Adrenal gland (tissue), 19 donors: ENCODE data around the gene CYB561A3. TPM values are rescaled to one million over a fixed set of nuclear protein-coding genes. Genes with fewer than 3 reads are reported as not detected.

Source experiments
- DNase-seq, 7 donors: peaks; one replicate each; pipeline ENCODE4 v3.0.0-alpha.2; 2019 to 2020
- H3K27ac ChIP-seq, 5 donors: fragments of 200-600 bp; sonication (generic) in 4 of 5; 1 replicate in 3 of 5; 2 replicates in 2 of 5; pipeline versions ENCODE4 v1.5.1 to v1.8.0; 2016 to 2020; ENCODE audit warnings: mild to moderate bottlenecking in 1 of 5
- H3K27me3 ChIP-seq: fragments of 200-600 bp; 2 replicates; pipeline ENCODE4 v1.8.0; 2021
- H3K36me3 ChIP-seq, 2 donors: fragments of 200-600 bp; replicated peaks in 1 of 2; 1 replicate in 1 of 2; 2 replicates in 1 of 2; pipeline versions ENCODE4 v1.5.1 to v1.8.0; 2018 to 2022
- H3K4me1 ChIP-seq, 2 donors: fragments of 200-600 bp; replicated peaks in 1 of 2; 1 replicate in 1 of 2; 2 replicates in 1 of 2; pipeline versions ENCODE4 v1.5.1 to v1.8.0; 2018 to 2021
- H3K4me3 ChIP-seq, 4 donors: fragments of 200-600 bp; sonication (generic) in 3 of 4; one replicate each; pipeline ENCODE4 v1.5.1; 2016 to 2018
- H3K9me3 ChIP-seq, 3 donors: fragments of 200-600 bp; sonication (generic) in 1 of 3; replicated peaks in 1 of 3; 1 replicate in 2 of 3; 2 replicates in 1 of 3; pipeline versions ENCODE4 v1.5.1 to v1.8.0; 2016 to 2021
- POLR2A ChIP-seq, 2 donors: fragments of 450-650 bp; IDR thresholded peaks; one replicate each; pipeline ENCODE4 v1.6.1; 2017; ENCODE audit warnings: antibody characterized with exemption in 2 of 2, mild to moderate bottlenecking in 2 of 2, moderate library complexity in 1 of 2
- WGBS, 4 donors: extraction: QIAGEN DNeasy Blood & Tissue Kit in 2 of 4; methylation state at CpG; one replicate each; pipeline versions ENCODE4 v1.1.5 to v1.1.7; 2013 to 2017; 5-methylcytosine and 5-hydroxymethylcytosine counted together
- intact Hi-C, 2 donors: fragments of 100-400 bp; cut with DNase I; formaldehyde crosslinking; loops; one replicate each; pipeline versions ENCODE4 v1.14.1 to v1.15.0; 2022 to 2023
- long read RNA-seq, 10 donors: library from polyadenylated mRNA in 3 of 10; unstranded in 2 of 10; stranded (forward) in 1 of 10; transcript quantifications; one replicate each; pipeline ENCODE4 v2.0.0 and lab custom pipeline, GENCODE V29; 2021 to 2026
- polyA plus RNA-seq, 3 donors: library from polyadenylated mRNA; stranded (reverse); fragments of 200-250 nt in 2 of 3; fragments of 350-450 nt in 1 of 3; fragmentation: Illumina TruSeq in 1 of 3; extraction: RNeasy Lipid Tissue Mini Kit (QIAGEN cat#74804) in 1 of 3; gene quantifications; one replicate each; pipeline ENCODE4 v1.2.3, GENCODE V29; 2013 to 2014
- total RNA-seq, 9 donors: library from RNA; depleted of rRNA in 4 of 9; stranded (reverse); fragments of >200 nt in 4 of 9; fragments of 120-200 nt in 1 of 9; fragmentation: NEBNext Ultra II Directional in 1 of 9; extraction: Animal tissue kit (Norgen Biotek cat#: 25700) in 1 of 9; gene quantifications; one replicate each; pipeline versions ENCODE4 v1.1.0 to v1.2.4, GENCODE V29; 2013 to 2023
- TF ChIP-seq, protein P1 (sequence below), 6 experiments: fragments of 450-650 bp in 4 of 6; fragments of 200-600 bp in 2 of 6; sonication (generic) in 1 of 6; IDR thresholded peaks; 1 replicate in 5 of 6; 2 replicates in 1 of 6; pipeline versions ENCODE4 v1.5.1 to v1.8.0; 2016 to 2021; ENCODE audit warnings: antibody characterized with exemption in 6 of 6, mild to moderate bottlenecking in 2 of 6, moderate library complexity in 1 of 6
- donor health status: healthy with polysubstance abuse.
- donor health status: Bipolar disorder and iron deficiency.
- donor health status: DM: yes; HTN: yes; CAD: no.
- donor health status: DM: no; HTN: no; CAD: no.
- donor health status: DM: no; HTN: no; CAD: no.
- donor health status: DM: yes; HTN: yes; CAD: no.

Gene CYB561A3
- total RNA-seq (1,000 to 10,000 TPM in 3 of 9 donors, 100 to 1,000 TPM in 5, 10 to 100 TPM in 1; 46.1 to 1,306 (median 775) TPM), polyA plus RNA-seq (100 to 1,000 TPM; 108 to 299 (median 284) TPM)
- long read RNA-seq, donor 1, transcript CYB561A3-201 (7 exons, 3,061 nt): major isoform, 27 of 34 reads
- long read RNA-seq, donor 1, partial matches to known transcripts: 0 of 34 reads
- long read RNA-seq, donor 1, other reads (novel, unspliced or antisense): 0 of 34 reads
- long read RNA-seq, donor 2, transcript CYB561A3-201 (7 exons, 3,061 nt): major isoform, 20 of 24 reads
- long read RNA-seq, donor 2, partial matches to known transcripts: 0 of 24 reads
- long read RNA-seq, donor 2, other reads (novel, unspliced or antisense): 0 of 24 reads
- long read RNA-seq, donor 3, transcript CYB561A3-201 (7 exons, 3,061 nt): major isoform, 28 of 244 reads
- long read RNA-seq, donor 3, partial matches to known transcripts: 209 of 244 reads
- long read RNA-seq, donor 3, other reads (novel, unspliced or antisense): 5 of 244 reads
- long read RNA-seq, donor 4, transcript CYB561A3-203 (7 exons, 1,803 nt): minor isoform, 16 of 1,059 reads
- long read RNA-seq, donor 4, transcript CYB561A3-201 (7 exons, 3,061 nt): major isoform, 866 of 1,059 reads
- long read RNA-seq, donor 4, partial matches to known transcripts: 107 of 1,059 reads
- long read RNA-seq, donor 4, other reads (novel, unspliced or antisense): 64 of 1,059 reads
- long read RNA-seq, donor 5, transcript CYB561A3-202 (8 exons, 3,205 nt): minor isoform, 22 of 4,475 reads
- long read RNA-seq, donor 5, transcript CYB561A3-201 (7 exons, 3,061 nt): major isoform, 3,867 of 4,475 reads
- long read RNA-seq, donor 5, transcript CYB561A3-203 (7 exons, 1,803 nt): minor isoform, 56 of 4,475 reads
- long read RNA-seq, donor 5, transcript CYB561A3-208 (6 exons, 1,094 nt): minor isoform, 7 of 4,475 reads
- long read RNA-seq, donor 5, partial matches to known transcripts: 182 of 4,475 reads
- long read RNA-seq, donor 5, other reads (novel, unspliced or antisense): 335 of 4,475 reads
- long read RNA-seq, donor 6, transcript CYB561A3-203 (7 exons, 1,803 nt): minor isoform, 7 of 407 reads
- long read RNA-seq, donor 6, transcript CYB561A3-201 (7 exons, 3,061 nt): major isoform, 304 of 407 reads
- long read RNA-seq, donor 6, partial matches to known transcripts: 41 of 407 reads
- long read RNA-seq, donor 6, other reads (novel, unspliced or antisense): 55 of 407 reads
- long read RNA-seq, donor 7, transcript CYB561A3-201 (7 exons, 3,061 nt): major isoform, 8 of 9 reads
- long read RNA-seq, donor 7, partial matches to known transcripts: 0 of 9 reads
- long read RNA-seq, donor 7, other reads (novel, unspliced or antisense): 0 of 9 reads
- long read RNA-seq, donor 8, transcript CYB561A3-201 (7 exons, 3,061 nt): major isoform, 19 of 41 reads
- long read RNA-seq, donor 8, partial matches to known transcripts: 6 of 41 reads
- long read RNA-seq, donor 8, other reads (novel, unspliced or antisense): 12 of 41 reads
- long read RNA-seq, donor 9, transcript CYB561A3-201 (7 exons, 3,061 nt): major isoform, 37 of 39 reads
- long read RNA-seq, donor 9, partial matches to known transcripts: 0 of 39 reads
- long read RNA-seq, donor 9, other reads (novel, unspliced or antisense): 0 of 39 reads
- long read RNA-seq, donor 10, transcript CYB561A3-201 (7 exons, 3,061 nt): major isoform, 22 of 58 reads
- long read RNA-seq, donor 10, partial matches to known transcripts: 12 of 58 reads
- long read RNA-seq, donor 10, other reads (novel, unspliced or antisense): 22 of 58 reads

- peaks cover 52 to 75% of the 10 kb centered on the region in 2 donors for H3K4me1 ChIP-seq
- intact Hi-C loops: no loop called here
- H3K4me3 ChIP-seq: peak within 1 kb of the TSS; percentile 26 to 80 (median 58)
- no peaks in the 10 kb centered on the region for H3K27me3 ChIP-seq
- no peaks in the 10 kb centered on the region for H3K9me3 ChIP-seq
- peaks cover 0 to 28% of the 10 kb centered on the region in 2 donors for H3K36me3 ChIP-seq
- TF ChIP-seq, protein P1, sequence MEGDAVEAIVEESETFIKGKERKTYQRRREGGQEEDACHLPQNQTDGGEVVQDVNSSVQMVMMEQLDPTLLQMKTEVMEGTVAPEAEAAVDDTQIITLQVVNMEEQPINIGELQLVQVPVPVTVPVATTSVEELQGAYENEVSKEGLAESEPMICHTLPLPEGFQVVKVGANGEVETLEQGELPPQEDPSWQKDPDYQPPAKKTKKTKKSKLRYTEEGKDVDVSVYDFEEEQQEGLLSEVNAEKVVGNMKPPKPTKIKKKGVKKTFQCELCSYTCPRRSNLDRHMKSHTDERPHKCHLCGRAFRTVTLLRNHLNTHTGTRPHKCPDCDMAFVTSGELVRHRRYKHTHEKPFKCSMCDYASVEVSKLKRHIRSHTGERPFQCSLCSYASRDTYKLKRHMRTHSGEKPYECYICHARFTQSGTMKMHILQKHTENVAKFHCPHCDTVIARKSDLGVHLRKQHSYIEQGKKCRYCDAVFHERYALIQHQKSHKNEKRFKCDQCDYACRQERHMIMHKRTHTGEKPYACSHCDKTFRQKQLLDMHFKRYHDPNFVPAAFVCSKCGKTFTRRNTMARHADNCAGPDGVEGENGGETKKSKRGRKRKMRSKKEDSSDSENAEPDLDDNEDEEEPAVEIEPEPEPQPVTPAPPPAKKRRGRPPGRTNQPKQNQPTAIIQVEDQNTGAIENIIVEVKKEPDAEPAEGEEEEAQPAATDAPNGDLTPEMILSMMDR (IDR thresholded peaks at IDR 0.05): no peak
- TF ChIP-seq POLR2A (IDR thresholded peaks at IDR 0.05): peak; percentile 97
- 0 to 1% (median 0%) methylated on average over 2 to 63 of the region's 63 CpGs for WGBS, 4 donors
- peak within 1 kb of the TSS; percentile 80 to 98 (median 97) for H3K27ac ChIP-seq
- DNase-seq: peak; percentile 91 to 96 (median 94)
These were observed at the start of gene CYB561A3, which contains the start of gene TMEM138 for GRCh38 chr11:61361741-61362541. Gene CYB561A3 (minus strand): TSS chr11:61361882. CDS start chr11:61356713, 5,169 bp downstream. Gene TMEM138 (plus strand): TSS chr11:61362374. CDS start chr11:61364391, 2,017 bp downstream.

DNA sequence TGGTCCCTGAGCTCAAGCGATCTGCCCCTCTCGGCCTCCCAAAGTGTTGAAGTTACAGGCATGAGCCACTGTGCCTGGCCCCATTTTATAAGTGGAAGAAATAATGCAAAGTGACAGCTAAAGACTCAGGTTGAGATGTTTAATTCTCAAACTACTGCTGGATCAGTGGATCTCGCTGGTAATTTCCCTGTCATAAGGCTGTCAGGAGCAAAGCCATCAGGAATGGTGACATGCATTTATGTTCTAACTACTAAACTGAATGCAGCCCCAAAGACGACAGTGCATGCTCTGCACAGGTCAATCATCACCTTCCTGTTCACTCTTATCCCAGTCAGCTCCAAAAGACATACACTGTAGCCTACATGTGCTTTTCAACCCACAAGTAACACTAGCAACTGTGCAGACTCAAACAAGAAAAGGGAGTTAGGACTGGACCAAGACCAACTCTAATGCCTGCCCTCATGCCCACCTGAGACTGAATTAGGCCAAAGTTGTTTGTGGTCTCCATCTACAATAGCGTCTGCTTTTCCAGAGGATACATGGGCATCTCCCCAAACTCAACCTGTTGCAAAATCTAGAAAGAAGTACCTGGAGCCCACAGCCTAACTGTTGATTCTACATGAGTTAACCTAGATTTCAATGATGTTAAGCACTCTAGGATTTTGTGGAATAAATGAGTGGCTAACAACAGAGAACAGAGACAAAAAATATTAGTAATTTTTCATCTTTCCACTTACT, 45.5 kb upstream of the CYB561A3 start:
- H3K4me1 ChIP-seq: peaks cover 0 to 10% of the 10 kb centered on the region in 2 donors
- intact Hi-C loops: no loop called here
- no peaks in the 10 kb centered on the region for H3K27me3 ChIP-seq
- 92 to 100% (median 96%) methylated on average over 5 of the region's 5 CpGs for WGBS, 4 donors
- no peak for DNase-seq
- no peak overlapping the region for H3K4me3 ChIP-seq
- no peaks in the 10 kb centered on the region for H3K9me3 ChIP-seq
- no peak overlapping the region for H3K27ac ChIP-seq
- TF ChIP-seq, protein P1 (IDR thresholded peaks at IDR 0.05): no peak
- no peak for TF ChIP-seq POLR2A (IDR thresholded peaks at IDR 0.05)
- H3K36me3 ChIP-seq: peaks cover 0 to 98% of the 10 kb centered on the region in 2 donors

GRCh38 chr11:61406067-61406466, 44.4 kb upstream of the CYB561A3 start:
- H3K4me1 ChIP-seq: peaks cover 0 to 11% of the 10 kb centered on the region in 2 donors
- no peak for DNase-seq
- no peaks in the 10 kb centered on the region for H3K27me3 ChIP-seq
- H3K36me3 ChIP-seq: peaks cover 0 to 87% of the 10 kb centered on the region in 2 donors
- no peak overlapping the region for H3K27ac ChIP-seq
- 92 to 100% (median 96%) methylated on average over 2 of the region's 2 CpGs for WGBS, 4 donors
- H3K9me3 ChIP-seq: no peaks in the 10 kb centered on the region
- intact Hi-C loops: no loop called here
- no peak overlapping the region for H3K4me3 ChIP-seq
- TF ChIP-seq POLR2A (IDR thresholded peaks at IDR 0.05): no peak
- TF ChIP-seq, protein P1 (IDR thresholded peaks at IDR 0.05): no peak
